G401.6 (cell line): ENCODE results near the gene FBXL5.
A peak's percentile ranks its signal among the peaks of the same experiment; 100 is the strongest.

Experiments used
- FAIRE-seq: peaks from 2 replicates; lab custom pipeline; 2012; peaks lifted over from hg19 to GRCh38; lab: Jason Lieb, UNC

Gene FBXL5

GRCh38 chr4:15655223-15656037 lies at the start of gene FBXL5:
TSS of gene FBXL5 (minus strand) at chr4:15655357. CDS start at chr4:15655287, 70 bp downstream.
- FAIRE-seq: no peak

- FAIRE-seq: no peak
These were observed 49.0 kb upstream of the FBXL5 start for GRCh38 chr4:15704129-15704528.

GRCh38 chr4:15703439-15703838 lies 48.3 kb upstream of the FBXL5 start:
- FAIRE-seq: no peak

GRCh38 chr4:15702941-15703403 lies 47.8 kb upstream of the FBXL5 start, which contains the start of gene BST1:
TSS of gene BST1 (plus strand) at chr4:15703065. CDS start at chr4:15703145, 80 bp downstream.
- FAIRE-seq: no peak

- no peak for FAIRE-seq
These were observed 41.7 kb upstream of the FBXL5 start for GRCh38 chr4:15696866-15697265.

GRCh38 chr4:15695729-15696128 lies 40.6 kb upstream of the FBXL5 start:
- no peak for FAIRE-seq

- no peak for FAIRE-seq
These were observed 40.1 kb upstream of the FBXL5 start for GRCh38 chr4:15695240-15695699.

GRCh38 chr4:15694431-15694830 lies 39.3 kb upstream of the FBXL5 start:
- FAIRE-seq: no peak

- no peak for FAIRE-seq
These were observed 37.4 kb upstream of the FBXL5 start for GRCh38 chr4:15692602-15693001.

GRCh38 chr4:15691346-15692135 lies 36.4 kb upstream of the FBXL5 start:
- FAIRE-seq: no peak

- FAIRE-seq: no peak
These were observed 35.1 kb upstream of the FBXL5 start for GRCh38 chr4:15690020-15690809.

GRCh38 chr4:15689540-15689939 lies 34.4 kb upstream of the FBXL5 start:
- no peak for FAIRE-seq

- peak; percentile 15 for FAIRE-seq
These were observed 32.9 kb upstream of the FBXL5 start for GRCh38 chr4:15688051-15688450.

- no peak for FAIRE-seq
These were observed 29.3 kb upstream of the FBXL5 start for GRCh38 chr4:15684498-15684897.

- FAIRE-seq: no peak
These were observed 28.0 kb upstream of the FBXL5 start for GRCh38 chr4:15683143-15683495.

- FAIRE-seq: no peak
These were observed 27.3 kb upstream of the FBXL5 start for GRCh38 chr4:15682242-15683142.

GRCh38 chr4:15681372-15682241 lies 26.4 kb upstream of the FBXL5 start, which contains the start of gene FAM200B:
TSS of gene FAM200B (plus strand) at chr4:15681827. CDS start at chr4:15686978, 5,151 bp downstream.
- peak; percentile 97 for FAIRE-seq

GRCh38 chr4:15681067-15681371 lies 25.9 kb upstream of the FBXL5 start:
- no peak for FAIRE-seq

- FAIRE-seq: no peak
These were observed 22.4 kb upstream of the FBXL5 start for GRCh38 chr4:15677507-15677988.

GRCh38 chr4:15676899-15677298 lies 21.7 kb upstream of the FBXL5 start:
- no peak for FAIRE-seq
